ENCODE measurements around the gene MLLT10. TPM values are rescaled to one million over a fixed set of nuclear protein-coding genes. Genes with fewer than 3 reads are reported as not detected.

The MLLT10 gene
- total RNA-seq, 1 experiment from 2014 or later = 45.2 TPM

DNA sequence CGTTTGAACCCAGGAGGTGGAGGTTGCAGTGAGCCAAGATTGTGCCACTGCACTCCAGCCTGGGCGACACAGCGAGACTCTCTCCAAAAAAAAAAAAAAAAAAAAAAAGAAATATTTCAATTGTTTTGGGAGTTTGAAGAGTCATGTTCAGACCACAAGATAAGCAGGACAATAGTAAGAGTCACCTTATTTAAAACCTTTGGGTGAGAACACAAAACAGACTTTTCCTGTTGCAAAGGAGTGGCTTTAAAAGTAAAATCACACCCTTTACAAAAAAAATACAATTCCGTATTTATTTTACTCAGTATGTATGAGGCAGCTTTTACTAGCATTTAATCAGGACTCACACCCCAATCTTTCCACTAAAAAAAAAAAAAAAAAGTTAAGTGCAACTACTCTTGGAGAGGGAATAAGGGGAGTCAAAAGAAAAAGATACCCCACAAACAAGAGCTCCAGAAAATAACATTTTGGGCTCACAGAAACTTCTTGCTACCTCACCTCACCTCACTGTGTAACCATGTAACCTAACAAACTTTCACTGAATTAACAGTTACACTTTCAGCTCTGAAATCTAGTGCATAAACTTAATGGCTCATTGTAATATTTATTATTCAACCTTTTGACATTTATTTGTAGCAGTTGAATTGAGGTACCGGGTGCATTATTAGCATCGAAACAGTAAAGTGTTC is 19.8 kb upstream of the MLLT10 start:
- no peak overlapping the region for H2AFZ ChIP-seq (ENCODE audit: low read depth, low read length, poor library complexity, severe bottlenecking)
- H3K36me3 ChIP-seq (ENCODE audit: control insufficient read depth in 1 of 2, insufficient read depth in 2 of 2, low read length in 2 of 2) = no peaks in the 10 kb centered on the region
- H3K27me3 ChIP-seq (ENCODE audit: insufficient read depth, low read length) = no peaks in the 10 kb centered on the region
- H3K4me3 ChIP-seq (replicated peaks in 1 of 2; ENCODE audit: low read depth in 1 of 2, low read length in 2 of 2) = no peak overlapping the region
- no TSS peak for BruUV-seq (replicated peaks)
- H3K4me2 ChIP-seq (ENCODE audit: low read length) = no peak overlapping the region
- ChIA-PET POLR2A (no interaction called here), RAD21 (ENCODE audit: low non-redundant PET in 1 of 2, low total read pairs in 2 of 2, uncharacterized antibody in 2 of 2, unreplicated experiment in 2 of 2) (no interaction called here), CTCF (no interaction called here)
- TF ChIP-seq, protein P1, sequence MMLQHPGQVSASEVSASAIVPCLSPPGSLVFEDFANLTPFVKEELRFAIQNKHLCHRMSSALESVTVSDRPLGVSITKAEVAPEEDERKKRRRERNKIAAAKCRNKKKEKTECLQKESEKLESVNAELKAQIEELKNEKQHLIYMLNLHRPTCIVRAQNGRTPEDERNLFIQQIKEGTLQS (IDR thresholded peaks at IDR 0.05) = no peak
- no peak for TF ChIP-seq POLR2A (IDR thresholded peaks at IDR 0.05; ENCODE audit: borderline replicate concordance, extremely low read depth, insufficient read depth, insufficient read length)
- TF ChIP-seq, protein P2, sequence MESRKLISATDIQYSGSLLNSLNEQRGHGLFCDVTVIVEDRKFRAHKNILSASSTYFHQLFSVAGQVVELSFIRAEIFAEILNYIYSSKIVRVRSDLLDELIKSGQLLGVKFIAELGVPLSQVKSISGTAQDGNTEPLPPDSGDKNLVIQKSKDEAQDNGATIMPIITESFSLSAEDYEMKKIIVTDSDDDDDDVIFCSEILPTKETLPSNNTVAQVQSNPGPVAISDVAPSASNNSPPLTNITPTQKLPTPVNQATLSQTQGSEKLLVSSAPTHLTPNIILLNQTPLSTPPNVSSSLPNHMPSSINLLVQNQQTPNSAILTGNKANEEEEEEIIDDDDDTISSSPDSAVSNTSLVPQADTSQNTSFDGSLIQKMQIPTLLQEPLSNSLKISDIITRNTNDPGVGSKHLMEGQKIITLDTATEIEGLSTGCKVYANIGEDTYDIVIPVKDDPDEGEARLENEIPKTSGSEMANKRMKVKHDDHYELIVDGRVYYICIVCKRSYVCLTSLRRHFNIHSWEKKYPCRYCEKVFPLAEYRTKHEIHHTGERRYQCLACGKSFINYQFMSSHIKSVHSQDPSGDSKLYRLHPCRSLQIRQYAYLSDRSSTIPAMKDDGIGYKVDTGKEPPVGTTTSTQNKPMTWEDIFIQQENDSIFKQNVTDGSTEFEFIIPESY (IDR thresholded peaks at IDR 0.05; ENCODE audit: extremely low read depth, insufficient replicate concordance, low read length) = no peak
- TF ChIP-seq JUND (IDR thresholded peaks at IDR 0.05) = no peak
- TF ChIP-seq EGR1 (IDR thresholded peaks at IDR 0.05; ENCODE audit: low read depth) = no peak
- no peak for TF ChIP-seq EZH2 (IDR thresholded peaks at IDR 0.05)
- TF ChIP-seq SIN3A (IDR thresholded peaks at IDR 0.05; ENCODE audit: low read depth) = no peak
- TF ChIP-seq EZH2phosphoT487 (IDR thresholded peaks at IDR 0.05; ENCODE audit: borderline replicate concordance) = no peak
- TF ChIP-seq, protein P3, sequence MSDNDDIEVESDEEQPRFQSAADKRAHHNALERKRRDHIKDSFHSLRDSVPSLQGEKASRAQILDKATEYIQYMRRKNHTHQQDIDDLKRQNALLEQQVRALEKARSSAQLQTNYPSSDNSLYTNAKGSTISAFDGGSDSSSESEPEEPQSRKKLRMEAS (IDR thresholded peaks at IDR 0.05) = no peak
- no peak for TF ChIP-seq CEBPB (IDR thresholded peaks at IDR 0.05; ENCODE audit: low read depth)
- TF ChIP-seq FOSL1 (IDR thresholded peaks at IDR 0.05; ENCODE audit: low read depth) = no peak
- no peak for TF ChIP-seq SRF (IDR thresholded peaks at IDR 0.05; ENCODE audit: low read depth)
- ATAC-seq (no peak), DNase-seq (ENCODE audit: low read depth, low spot score) (no peak)
- intact Hi-C loops (cut with micrococcal nuclease) = no loop called here
- H3K79me2 ChIP-seq (ENCODE audit: insufficient read depth, low read length) = no peaks in the 10 kb centered on the region
- H3K9me3 ChIP-seq (ENCODE audit: control insufficient read depth in 1 of 2, insufficient read depth in 1 of 2, low read depth in 1 of 2, low read length in 2 of 2) = no peaks in the 10 kb centered on the region
- H3K9ac ChIP-seq (ENCODE audit: low read length) = no peak overlapping the region
- no peaks in the 10 kb centered on the region for H4K20me1 ChIP-seq (ENCODE audit: insufficient read depth)
- peaks cover 13 to 27% of the 10 kb centered on the region in 2 experiments; a peak in 3 of 4 replicates for H3K4me1 ChIP-seq (ENCODE audit: control insufficient read depth in 1 of 2, insufficient read depth in 2 of 2, low read length in 2 of 2)
- H3K27ac ChIP-seq (ENCODE audit: low read depth, low read length) = no peak overlapping the region
- H3K9me2 ChIP-seq (ENCODE audit: insufficient read depth) = no peaks in the 10 kb centered on the region
